ENCODE data around the gene SMCR8. TPM values are rescaled to one million over a fixed set of nuclear protein-coding genes. Genes with fewer than 3 reads are reported as not detected.
A peak's percentile ranks its signal among the peaks of the same experiment; 100 is the strongest.

The SMCR8 gene
- total RNA-seq, 2 experiments from 2014 or later: 8.5 to 8.8 TPM

DNA sequence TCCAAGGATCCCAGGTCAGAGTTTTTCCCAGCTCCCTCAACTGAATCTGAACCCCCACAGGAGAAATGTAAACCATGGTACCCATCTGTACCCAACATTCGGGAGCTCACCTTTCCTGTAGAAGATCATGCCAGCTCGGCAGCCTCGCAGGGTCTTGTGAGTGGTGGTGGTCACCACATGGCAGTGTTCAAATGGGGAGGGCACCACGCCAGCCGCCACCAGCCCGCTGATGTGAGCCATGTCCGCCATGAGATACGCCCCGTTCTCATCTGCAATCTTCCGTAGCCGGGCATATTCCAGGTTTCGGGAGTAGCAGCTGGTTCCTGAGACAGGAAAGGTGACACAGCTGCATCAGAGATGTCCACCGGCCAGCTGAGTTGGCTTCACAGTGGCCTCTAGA, 24.8 kb downstream of the SMCR8 start:
- Mint-ChIP-seq H3K36me3 (ENCODE audit: low read depth) (peaks cover 36% of the 10 kb centered on the region), H3K27me3 (ENCODE audit: low read depth) (no peaks in the 10 kb centered on the region), H3K27ac (no peak overlapping the region), H3K9me3 (no peaks in the 10 kb centered on the region), H3K4me1 (ENCODE audit: low read depth) (no peaks in the 10 kb centered on the region), H3K4me3 (no peak overlapping the region)
- CTCF ChIA-PET: no interaction called here
- intact Hi-C loops (cut with micrococcal nuclease): no loop called here
- DNase-seq: no peak

DNA sequence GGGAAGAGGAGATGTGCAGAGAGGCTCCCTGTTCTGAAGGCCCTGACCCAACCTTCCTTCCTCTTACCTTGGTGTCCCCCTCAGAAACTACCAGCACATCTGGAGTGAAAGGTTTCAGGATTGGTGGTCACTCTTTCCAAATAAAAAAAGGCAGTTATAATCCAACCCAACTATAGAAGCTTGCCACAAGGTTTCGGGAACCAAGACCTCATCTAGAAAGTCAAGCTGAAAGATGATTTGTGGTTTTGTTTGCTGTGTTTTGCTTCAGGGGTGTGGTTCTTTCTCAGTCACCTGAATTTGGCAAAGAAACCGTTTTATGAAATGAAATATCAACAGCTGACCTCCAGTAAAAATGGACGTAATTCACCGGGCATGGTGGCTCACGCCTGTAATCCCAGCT, 28.9 kb downstream of the SMCR8 start:
- H3K4me3 Mint-ChIP-seq: no peak overlapping the region
- CTCF ChIA-PET: no interaction called here

DNA sequence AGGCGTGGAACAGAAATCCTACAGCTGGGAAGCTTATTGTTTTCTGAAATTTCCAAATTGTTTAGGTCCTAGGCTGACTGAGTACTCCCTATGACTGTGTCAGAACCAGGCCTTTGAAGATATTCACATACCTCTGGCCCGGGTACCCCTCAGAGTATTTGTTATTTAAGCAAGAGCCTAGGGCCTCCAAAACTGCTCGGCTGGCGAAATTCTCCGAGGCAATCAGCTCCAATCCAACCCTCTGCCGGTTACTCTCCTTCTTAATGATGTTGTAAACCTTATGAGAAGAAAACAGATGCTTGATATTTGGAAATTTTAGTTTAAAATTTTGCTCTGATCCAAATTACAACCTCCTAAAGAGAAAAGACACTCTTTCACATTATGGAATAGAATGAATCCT, 38.4 kb downstream of the SMCR8 start:
- H3K4me3 Mint-ChIP-seq: no peak overlapping the region
- no peak for DNase-seq
- no peaks in the 10 kb centered on the region for H3K9me3 Mint-ChIP-seq
- intact Hi-C loops (cut with micrococcal nuclease): no loop called here
- H3K36me3 Mint-ChIP-seq (ENCODE audit: low read depth): peaks cover 20% of the 10 kb centered on the region
- H3K27ac Mint-ChIP-seq: no peak overlapping the region
- CTCF ChIA-PET: no interaction called here
- no peaks in the 10 kb centered on the region for H3K27me3 Mint-ChIP-seq (ENCODE audit: low read depth)
- H3K4me1 Mint-ChIP-seq (ENCODE audit: low read depth): no peaks in the 10 kb centered on the region

More for the DNA sequence above, 28.9 kb downstream of the SMCR8 start:
- H3K27me3 Mint-ChIP-seq (ENCODE audit: low read depth): no peaks in the 10 kb centered on the region
- H3K36me3 Mint-ChIP-seq (ENCODE audit: low read depth): peaks cover 37% of the 10 kb centered on the region
- no peaks in the 10 kb centered on the region for H3K9me3 Mint-ChIP-seq
- DNase-seq: no peak
- no peaks in the 10 kb centered on the region for H3K4me1 Mint-ChIP-seq (ENCODE audit: low read depth)
- H3K27ac Mint-ChIP-seq: no peak overlapping the region
- intact Hi-C loops (cut with micrococcal nuclease): no loop called here

DNA sequence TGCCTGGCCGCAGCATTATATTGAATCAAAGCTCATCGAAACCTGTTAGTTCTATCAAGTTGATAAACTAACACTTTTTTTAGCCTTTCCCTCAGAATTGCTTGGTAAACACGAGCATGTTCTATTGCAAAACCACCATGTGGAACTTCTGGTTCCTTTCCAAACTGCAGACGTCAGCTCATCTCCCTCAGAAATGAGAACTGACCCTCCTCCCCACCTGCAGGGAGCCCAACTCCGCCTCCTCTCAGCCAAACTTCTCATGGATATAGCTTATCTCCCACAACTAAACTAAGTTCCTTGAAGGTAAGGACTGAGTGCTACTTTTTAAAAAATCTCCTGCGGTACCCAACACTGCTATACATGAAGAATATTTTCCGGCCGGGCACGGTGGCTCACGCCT, 41.5 kb downstream of the SMCR8 start:
- Mint-ChIP-seq H3K4me3 (no peak overlapping the region), H3K27ac (no peak overlapping the region), H3K4me1 (ENCODE audit: low read depth) (peaks cover 2% of the 10 kb centered on the region), H3K36me3 (ENCODE audit: low read depth) (peaks cover 23% of the 10 kb centered on the region), H3K27me3 (ENCODE audit: low read depth) (no peaks in the 10 kb centered on the region), H3K9me3 (no peaks in the 10 kb centered on the region)
- intact Hi-C loops (cut with micrococcal nuclease): no loop called here
- CTCF ChIA-PET: no interaction called here
- DNase-seq: no peak

DNA sequence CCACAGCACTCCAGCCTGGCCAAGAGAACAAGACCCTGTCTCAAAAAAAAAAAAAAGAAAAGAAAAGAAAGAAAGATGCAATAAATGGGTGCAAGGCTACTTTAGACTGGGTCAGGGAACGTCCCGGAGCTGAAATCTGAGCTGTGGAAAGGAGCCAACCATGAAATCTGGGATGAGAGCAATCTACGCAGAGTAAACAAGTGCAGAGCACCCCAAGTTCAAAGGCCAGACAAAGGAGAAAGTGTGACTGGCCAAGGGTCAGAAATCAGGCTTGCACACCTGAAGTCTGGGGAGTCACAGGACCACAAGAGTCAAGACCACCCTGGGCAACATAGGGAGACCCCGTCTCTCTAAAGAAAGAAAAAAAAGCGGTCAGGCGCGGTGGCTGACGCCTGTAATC, 45.4 kb downstream of the SMCR8 start:
- Mint-ChIP-seq H3K9me3 (no peaks in the 10 kb centered on the region), H3K27me3 (ENCODE audit: low read depth) (no peaks in the 10 kb centered on the region), H3K36me3 (ENCODE audit: low read depth) (peaks cover 12% of the 10 kb centered on the region), H3K27ac (no peak overlapping the region), H3K4me3 (no peak overlapping the region), H3K4me1 (ENCODE audit: low read depth) (peaks cover 15% of the 10 kb centered on the region)
- intact Hi-C loops (cut with micrococcal nuclease): loop anchor here (5.0 kb wide), 1 partner anchor 178 kb away; the partner anchor contains the start of gene ALKBH5
- CTCF ChIA-PET: no interaction called here
- no peak for DNase-seq

DNA sequence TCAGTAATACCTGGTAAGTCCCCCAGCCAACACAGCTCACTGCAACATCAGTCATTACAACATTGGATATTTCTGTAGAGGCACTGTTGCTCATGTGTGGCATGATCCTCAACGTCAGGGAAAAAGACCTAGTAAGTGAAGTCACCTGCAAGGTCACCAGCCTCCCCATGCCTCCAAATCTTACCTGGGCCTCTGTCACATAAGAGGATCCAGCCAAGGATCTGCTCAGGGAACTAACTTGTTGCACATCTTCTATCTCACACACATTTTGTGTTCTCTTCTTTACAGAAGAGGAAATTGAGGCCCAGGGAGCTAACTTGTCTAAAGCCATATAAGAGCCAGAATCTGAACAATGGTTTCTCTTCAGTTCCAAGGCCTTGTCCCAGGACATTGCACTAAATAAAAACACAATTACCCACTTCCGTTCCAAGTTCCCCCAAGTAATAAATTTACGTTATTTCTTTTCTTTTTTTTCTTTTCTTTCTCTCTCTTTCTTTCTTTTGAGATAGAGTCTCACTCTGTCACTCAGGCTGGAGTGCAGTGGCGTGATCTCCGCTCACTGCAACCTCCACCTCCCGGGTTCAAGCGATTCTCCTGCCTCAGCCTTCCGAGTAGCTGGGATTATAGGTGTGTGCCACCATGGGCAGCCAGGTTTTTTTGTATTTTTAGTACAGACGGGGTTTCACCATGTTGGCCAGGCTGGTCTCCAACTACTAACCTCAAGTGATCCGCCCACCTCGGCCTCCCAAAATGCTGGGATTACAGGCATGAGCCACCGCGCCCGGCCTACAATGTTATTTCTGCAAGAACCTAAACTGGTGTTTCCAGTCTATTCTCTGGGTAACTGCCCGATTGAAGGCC, 47.0 kb downstream of the SMCR8 start:
- Mint-ChIP-seq H3K36me3 (ENCODE audit: low read depth) (peaks cover 8% of the 10 kb centered on the region), H3K4me1 (ENCODE audit: low read depth) (peaks cover 15% of the 10 kb centered on the region), H3K9me3 (no peaks in the 10 kb centered on the region), H3K27ac (no peak overlapping the region), H3K4me3 (peak overlapping the region; percentile 89), H3K27me3 (ENCODE audit: low read depth) (no peaks in the 10 kb centered on the region)
- CTCF ChIA-PET: interaction anchor here (0.6 kb wide), 1 partner anchor 54 kb away, joined by 3 read pairs; no protein-coding TSS in a partner anchor
- no peak for DNase-seq
- intact Hi-C loops (cut with micrococcal nuclease): loop anchor here (2.0 to 5.0 kb wide), 2 partner anchors 101 to 180 kb away; partner anchors contain the start of genes ALKBH5 and MIEF2

DNA sequence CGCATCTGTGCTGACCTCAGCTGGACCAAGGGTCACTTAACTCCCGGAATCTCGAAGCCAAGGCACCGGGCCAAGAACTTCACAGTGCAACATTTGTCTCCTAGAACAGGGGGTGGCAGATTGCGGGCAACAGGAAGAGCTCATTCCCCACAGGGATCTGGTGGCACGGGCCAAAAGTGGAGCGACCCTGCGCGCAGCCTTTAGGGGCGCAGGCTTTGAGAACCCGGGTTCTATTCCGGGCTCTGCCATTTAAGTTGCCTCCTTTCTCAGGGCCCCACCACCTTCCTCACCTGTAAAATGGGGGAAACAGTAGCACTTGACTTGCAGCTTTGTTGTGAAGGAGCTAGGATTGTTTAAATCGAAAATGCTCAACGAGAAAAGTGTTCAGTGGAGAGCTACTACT, 47.6 kb downstream of the SMCR8 start:
- Mint-ChIP-seq H3K27ac (no peak overlapping the region), H3K9me3 (no peaks in the 10 kb centered on the region), H3K4me3 (peak overlapping the region; percentile 89), H3K27me3 (ENCODE audit: low read depth) (no peaks in the 10 kb centered on the region), H3K4me1 (ENCODE audit: low read depth) (peaks cover 15% of the 10 kb centered on the region), H3K36me3 (ENCODE audit: low read depth) (peaks cover 8% of the 10 kb centered on the region)
- CTCF ChIA-PET: no interaction called here
- intact Hi-C loops (cut with micrococcal nuclease): loop anchor here (1.0 to 5.0 kb wide), 3 partner anchors 47 to 180 kb away; partner anchors contain the start of genes ALKBH5, MIEF2 and SMCR8
- DNase-seq: peak; percentile 11

DNA sequence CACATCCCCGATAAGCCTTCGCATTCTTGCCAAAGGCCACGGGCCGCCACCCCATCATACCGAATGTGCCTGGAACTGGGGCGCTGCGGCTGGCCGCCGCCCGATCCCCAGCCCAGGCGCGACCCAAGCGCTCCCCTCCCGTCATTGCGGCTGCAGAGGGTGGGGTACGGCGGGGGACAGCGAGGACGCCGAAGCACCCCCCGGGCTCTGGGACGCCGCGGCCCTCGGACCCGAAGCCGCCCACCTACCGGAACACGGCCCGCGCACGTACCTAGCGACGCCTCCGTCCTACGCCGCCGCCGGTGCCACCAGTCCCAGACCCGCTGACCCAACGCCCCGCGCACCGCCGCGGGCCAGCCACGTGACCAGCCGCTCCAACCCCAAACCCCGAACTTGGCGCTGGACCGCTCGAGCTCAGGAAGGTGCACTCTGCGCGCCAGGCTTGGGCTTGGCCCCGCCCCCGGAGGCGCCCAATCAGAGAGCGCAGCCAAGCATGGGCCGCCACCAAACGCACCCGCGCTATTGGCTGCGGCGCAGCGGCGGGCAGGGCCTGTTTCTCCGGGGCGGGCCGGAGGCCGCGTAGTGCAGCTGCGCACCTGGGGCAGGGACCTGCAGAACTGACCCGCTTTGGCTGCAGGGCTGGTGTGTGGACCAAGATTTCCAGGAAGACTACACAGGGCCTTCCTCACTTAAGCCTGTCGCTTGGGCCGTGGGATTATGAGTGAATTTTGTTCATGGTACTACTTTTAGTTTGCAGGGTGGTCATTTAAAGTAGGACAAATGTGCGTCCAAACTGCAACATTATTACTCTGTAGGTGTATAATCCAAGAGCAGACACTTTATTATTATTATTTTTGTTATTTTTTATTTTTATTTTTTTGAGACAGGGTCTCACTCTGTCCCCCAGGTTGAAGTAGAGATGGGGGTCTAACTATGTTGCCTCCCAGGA, 48.3 kb downstream of the SMCR8 start, which contains the start of gene SHMT1:
TSS of gene SHMT1 (minus strand) at position 450 of the 949 bp plus-strand sequence. CDS start 7,569 bp downstream, outside the sequence.
- H3K4me1 Mint-ChIP-seq (ENCODE audit: low read depth): peaks cover 15% of the 10 kb centered on the region
- intact Hi-C loops (cut with micrococcal nuclease): loop anchor here (1.0 to 5.0 kb wide), 3 partner anchors 48 to 181 kb away; partner anchors contain the start of genes ALKBH5, MIEF2 and SMCR8
- H3K4me3 Mint-ChIP-seq: peak within 1 kb of the TSS; percentile 89
- no peaks in the 10 kb centered on the region for H3K9me3 Mint-ChIP-seq
- H3K27ac Mint-ChIP-seq: peak within 1 kb of the TSS; percentile 83
- CTCF ChIA-PET: no interaction called here
- DNase-seq: peak; percentile 94
- peaks cover 8% of the 10 kb centered on the region for H3K36me3 Mint-ChIP-seq (ENCODE audit: low read depth)
- H3K27me3 Mint-ChIP-seq (ENCODE audit: low read depth): peaks cover 1% of the 10 kb centered on the region

DNA sequence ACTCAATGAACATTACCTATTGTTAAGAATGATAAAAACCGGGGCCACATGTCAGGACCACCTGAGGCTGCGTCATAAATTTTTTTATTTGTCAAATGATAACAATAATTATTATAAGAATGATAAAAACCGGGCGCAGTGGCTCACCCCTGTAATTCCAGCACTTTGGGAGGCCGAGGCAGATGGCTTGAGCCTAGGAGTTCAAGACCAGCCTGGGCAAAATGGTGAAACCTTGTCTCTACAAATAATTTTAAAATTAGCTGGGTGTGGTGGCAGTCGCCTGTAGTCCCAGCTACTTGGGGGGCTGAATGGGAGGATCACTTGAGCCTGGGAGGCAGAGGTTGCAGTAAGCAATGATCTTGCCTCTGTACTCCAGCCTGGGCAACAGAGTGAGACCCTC, 49.1 kb downstream of the SMCR8 start:
- Mint-ChIP-seq H3K27ac (no peak overlapping the region), H3K27me3 (ENCODE audit: low read depth) (peaks cover 3% of the 10 kb centered on the region), H3K36me3 (ENCODE audit: low read depth) (peaks cover 7% of the 10 kb centered on the region), H3K4me1 (ENCODE audit: low read depth) (peaks cover 15% of the 10 kb centered on the region), H3K9me3 (no peaks in the 10 kb centered on the region), H3K4me3 (no peak overlapping the region)
- DNase-seq: no peak
- intact Hi-C loops (cut with micrococcal nuclease): loop anchor here (5.0 kb wide), 1 partner anchor 182 kb away; the partner anchor contains the start of gene ALKBH5
- CTCF ChIA-PET: no interaction called here

DNA sequence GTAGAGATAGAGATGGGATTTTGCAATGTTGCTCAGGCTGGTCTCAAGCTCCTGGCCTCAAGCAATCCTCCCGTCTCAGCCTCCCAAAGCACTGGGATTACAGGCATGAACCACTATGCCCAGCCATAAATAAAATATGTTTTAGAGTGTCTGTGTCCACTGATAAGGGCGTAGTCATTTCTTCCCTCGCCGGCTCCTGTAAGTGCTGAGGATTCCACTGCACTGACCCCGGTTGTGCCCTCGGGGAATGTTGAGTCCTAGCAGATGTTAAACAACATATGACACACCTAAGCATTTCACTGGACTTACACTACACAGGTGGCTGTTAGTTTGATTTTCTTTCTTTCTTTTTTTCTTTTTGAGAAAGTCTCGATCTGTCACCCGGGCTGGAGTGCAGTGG, 53.9 kb downstream of the SMCR8 start:
- intact Hi-C loops (cut with micrococcal nuclease): no loop called here
- CTCF ChIA-PET: no interaction called here
- H3K4me1 Mint-ChIP-seq (ENCODE audit: low read depth): no peaks in the 10 kb centered on the region
- DNase-seq: no peak
- no peaks in the 10 kb centered on the region for H3K9me3 Mint-ChIP-seq
- H3K4me3 Mint-ChIP-seq: no peak overlapping the region
- no peaks in the 10 kb centered on the region for H3K36me3 Mint-ChIP-seq (ENCODE audit: low read depth)
- no peak overlapping the region for H3K27ac Mint-ChIP-seq
- H3K27me3 Mint-ChIP-seq (ENCODE audit: low read depth): peaks cover 3% of the 10 kb centered on the region

DNA sequence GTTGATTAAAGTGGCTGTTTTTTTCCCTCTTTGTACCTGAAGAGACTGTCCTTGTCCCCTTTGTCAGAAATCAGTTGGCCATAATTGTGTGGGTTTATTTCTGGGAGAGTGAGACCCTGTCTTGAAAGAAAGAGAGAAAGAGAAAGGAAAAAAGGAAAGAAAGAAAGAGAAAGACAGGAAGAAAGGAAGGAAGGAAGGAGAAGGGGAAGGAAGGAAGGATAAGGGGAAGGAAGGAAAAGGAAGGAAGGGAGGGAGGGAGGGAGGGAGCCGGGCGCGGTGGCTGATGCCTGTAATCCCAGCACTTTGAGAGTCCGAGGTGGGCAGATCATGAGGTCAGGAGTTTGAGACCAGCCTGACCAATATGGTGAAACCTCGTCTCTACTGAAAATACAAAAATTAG, 55.7 kb downstream of the SMCR8 start:
- H3K9me3 Mint-ChIP-seq: no peaks in the 10 kb centered on the region
- CTCF ChIA-PET: interaction anchor here (0.7 kb wide), 1 partner anchor 13 kb away, joined by 3 read pairs; no protein-coding TSS in a partner anchor
- H3K4me3 Mint-ChIP-seq: no peak overlapping the region

DNA sequence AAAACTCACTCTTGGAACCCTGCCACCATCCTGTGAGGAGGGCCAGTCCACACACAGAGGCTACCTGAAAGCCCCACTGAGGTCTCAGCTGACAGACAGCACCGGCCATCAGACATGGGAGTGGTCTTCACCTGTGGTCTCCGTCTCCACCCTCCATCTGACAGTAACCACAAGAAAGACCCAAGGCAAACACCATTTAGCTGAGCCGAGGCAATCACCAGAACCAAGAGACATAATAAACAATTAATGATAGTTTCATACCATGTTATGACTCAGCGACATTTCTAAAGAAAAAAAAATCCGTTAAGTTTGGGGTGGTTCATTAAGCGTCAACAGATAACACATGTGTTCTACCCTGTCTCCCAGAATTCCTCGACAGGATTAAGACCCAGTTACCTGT, 56.4 kb downstream of the SMCR8 start:
- H3K4me1 Mint-ChIP-seq (ENCODE audit: low read depth): no peaks in the 10 kb centered on the region
- H3K9me3 Mint-ChIP-seq: no peaks in the 10 kb centered on the region
- intact Hi-C loops (cut with micrococcal nuclease): no loop called here
- no peak overlapping the region for H3K4me3 Mint-ChIP-seq
- no peaks in the 10 kb centered on the region for H3K36me3 Mint-ChIP-seq (ENCODE audit: low read depth)
- H3K27me3 Mint-ChIP-seq (ENCODE audit: low read depth): peaks cover 3% of the 10 kb centered on the region
- no peak overlapping the region for H3K27ac Mint-ChIP-seq
- no peak for DNase-seq
- CTCF ChIA-PET: no interaction called here

More for the DNA sequence above, 55.7 kb downstream of the SMCR8 start:
- DNase-seq: no peak
- peaks cover 3% of the 10 kb centered on the region for H3K27me3 Mint-ChIP-seq (ENCODE audit: low read depth)
- H3K4me1 Mint-ChIP-seq (ENCODE audit: low read depth): no peaks in the 10 kb centered on the region
- H3K36me3 Mint-ChIP-seq (ENCODE audit: low read depth): no peaks in the 10 kb centered on the region
- intact Hi-C loops (cut with micrococcal nuclease): no loop called here
- H3K27ac Mint-ChIP-seq: no peak overlapping the region
